Measurements from ENCODE around the gene IRF4. TPM values are rescaled to one million over a fixed set of nuclear protein-coding genes. Genes with fewer than 3 reads are reported as not detected.
A peak's percentile ranks its signal among the peaks of the same experiment; 100 is the strongest.

IRF4 gene
- total and polyA plus RNA-seq, 3 experiments from 2014 or later: 3.4 to 703 (median 700) TPM

GRCh38 chr6:431504-431903 is 40.0 kb downstream of the IRF4 start:
- no peaks in the 10 kb centered on the region for H3K9me3 ChIP-seq (ENCODE audit: low read length)
- H3K27me3 ChIP-seq (ENCODE audit: insufficient read depth, low read length, poor library complexity, severe bottlenecking): no peaks in the 10 kb centered on the region
- H3K4me3 ChIP-seq (ENCODE audit: low read length): no peak overlapping the region
- CTCF ChIA-PET: no interaction called here
- H3K36me3 ChIP-seq (ENCODE audit: insufficient read depth, low read length): no peaks in the 10 kb centered on the region
- DNase-seq: no peak
- POLR2A ChIA-PET: no interaction called here
- H3K4me1 ChIP-seq (ENCODE audit: insufficient read depth, low read length): peaks cover 11% of the 10 kb centered on the region
- peaks cover 0 to 2% of the 10 kb centered on the region in 2 donors for H3K27me3 Mint-ChIP-seq
- peaks cover 28 to 47% (median 44%) of the 10 kb centered on the region in 3 donors for H3K4me1 Mint-ChIP-seq
- H3K27ac Mint-ChIP-seq: peak overlapping the region in 1 of 8 donors; percentile 89
- H3K9me3 Mint-ChIP-seq: no peaks in the 10 kb centered on the region
- H3K4me3 Mint-ChIP-seq: no peak overlapping the region
- H3K36me3 Mint-ChIP-seq: no peaks in the 10 kb centered on the region
- H3K27ac ChIP-seq (ENCODE audit: low read depth, low read length): no peak overlapping the region

- peaks cover 0 to 2% of the 10 kb centered on the region in 2 donors for H3K27me3 Mint-ChIP-seq
- H3K4me1 Mint-ChIP-seq: peaks cover 28 to 47% (median 44%) of the 10 kb centered on the region in 3 donors
- peak in 1 of 5 donors; percentile 32 for DNase-seq
- H3K27ac ChIP-seq (ENCODE audit: low read depth, low read length): no peak overlapping the region
- peak overlapping the region in 1 of 7 donors; percentile 41 for H3K4me3 Mint-ChIP-seq
- ChIA-PET POLR2A (no interaction called here), CTCF (no interaction called here)
- H3K27me3 ChIP-seq (ENCODE audit: insufficient read depth, low read length, poor library complexity, severe bottlenecking): no peaks in the 10 kb centered on the region
- no peaks in the 10 kb centered on the region for H3K9me3 Mint-ChIP-seq
- no peaks in the 10 kb centered on the region for H3K36me3 Mint-ChIP-seq
- H3K27ac Mint-ChIP-seq: peak overlapping the region in 3 of 8 donors; percentile 29 to 47 (median 35)
- peaks cover 11% of the 10 kb centered on the region for H3K4me1 ChIP-seq (ENCODE audit: insufficient read depth, low read length)
- H3K9me3 ChIP-seq (ENCODE audit: low read length): no peaks in the 10 kb centered on the region
- H3K4me3 ChIP-seq (ENCODE audit: low read length): no peak overlapping the region
- H3K36me3 ChIP-seq (ENCODE audit: insufficient read depth, low read length): no peaks in the 10 kb centered on the region
These were observed 40.4 kb downstream of the IRF4 start for GRCh38 chr6:431986-432385.

- no peak overlapping the region for H3K4me3 ChIP-seq (ENCODE audit: low read length)
- H3K9me3 ChIP-seq (ENCODE audit: low read length): no peaks in the 10 kb centered on the region
- no peaks in the 10 kb centered on the region for H3K9me3 Mint-ChIP-seq
- H3K27me3 ChIP-seq (ENCODE audit: insufficient read depth, low read length, poor library complexity, severe bottlenecking): no peaks in the 10 kb centered on the region
- no peaks in the 10 kb centered on the region for H3K36me3 ChIP-seq (ENCODE audit: insufficient read depth, low read length)
- no peaks in the 10 kb centered on the region for H3K27me3 Mint-ChIP-seq
- H3K27ac ChIP-seq (ENCODE audit: low read depth, low read length): no peak overlapping the region
- no peak overlapping the region for H3K4me3 Mint-ChIP-seq
- CTCF ChIA-PET: interaction anchor here (1.4 to 1.9 kb wide), 3 partner anchors 11 to 27 kb away, joined by 3 to 4 read pairs (median 4); no protein-coding TSS in a partner anchor
- H3K4me1 ChIP-seq (ENCODE audit: insufficient read depth, low read length): peaks cover 11% of the 10 kb centered on the region
- H3K36me3 Mint-ChIP-seq: no peaks in the 10 kb centered on the region
- peak overlapping the region in 1 of 8 donors; percentile 54 for H3K27ac Mint-ChIP-seq
- POLR2A ChIA-PET: no interaction called here
- H3K4me1 Mint-ChIP-seq: peaks cover 26 to 42% (median 39%) of the 10 kb centered on the region in 3 donors
- no peak for DNase-seq
These were observed 42.6 kb downstream of the IRF4 start for GRCh38 chr6:434051-434705.

- CTCF ChIA-PET: interaction anchor here (1.4 kb wide), 1 partner anchor 9 kb away, joined by 4 read pairs; no protein-coding TSS in a partner anchor
- Mint-ChIP-seq H3K4me1 (peaks cover 19 to 33% (median 33%) of the 10 kb centered on the region in 3 donors), H3K27ac (peak overlapping the region in 1 of 8 donors; percentile 72), H3K36me3 (no peaks in the 10 kb centered on the region), H3K9me3 (no peaks in the 10 kb centered on the region), H3K4me3 (no peak overlapping the region), H3K27me3 (no peaks in the 10 kb centered on the region)
- H3K4me3 ChIP-seq (ENCODE audit: low read length): no peak overlapping the region
- POLR2A ChIA-PET: no interaction called here
- DNase-seq: no peak
- no peaks in the 10 kb centered on the region for H3K36me3 ChIP-seq (ENCODE audit: insufficient read depth, low read length)
- H3K4me1 ChIP-seq (ENCODE audit: insufficient read depth, low read length): peaks cover 11% of the 10 kb centered on the region
- no peaks in the 10 kb centered on the region for H3K27me3 ChIP-seq (ENCODE audit: insufficient read depth, low read length, poor library complexity, severe bottlenecking)
- no peaks in the 10 kb centered on the region for H3K9me3 ChIP-seq (ENCODE audit: low read length)
- no peak overlapping the region for H3K27ac ChIP-seq (ENCODE audit: low read depth, low read length)
These were observed 44.1 kb downstream of the IRF4 start for GRCh38 chr6:435441-436307.

- H3K27me3 Mint-ChIP-seq: no peaks in the 10 kb centered on the region
- H3K36me3 Mint-ChIP-seq: no peaks in the 10 kb centered on the region
- Histone ChIP-seq H3K27ac (ENCODE audit: low read depth, low read length) (no peak overlapping the region), H3K9me3 (ENCODE audit: low read length) (no peaks in the 10 kb centered on the region), H3K27me3 (ENCODE audit: insufficient read depth, low read length, poor library complexity, severe bottlenecking) (no peaks in the 10 kb centered on the region), H3K36me3 (ENCODE audit: insufficient read depth, low read length) (no peaks in the 10 kb centered on the region), H3K4me1 (ENCODE audit: insufficient read depth, low read length) (peaks cover 11% of the 10 kb centered on the region), H3K4me3 (ENCODE audit: low read length) (no peak overlapping the region)
- H3K27ac Mint-ChIP-seq: no peak overlapping the region
- CTCF ChIA-PET: interaction anchor here (1.2 kb wide), 1 partner anchor 9 kb away, joined by 3 read pairs; no protein-coding TSS in a partner anchor
- no peak for DNase-seq
- peaks cover 17 to 28% (median 28%) of the 10 kb centered on the region in 3 donors for H3K4me1 Mint-ChIP-seq
- no peak overlapping the region for H3K4me3 Mint-ChIP-seq
- POLR2A ChIA-PET: no interaction called here
- H3K9me3 Mint-ChIP-seq: no peaks in the 10 kb centered on the region
These were observed 44.9 kb downstream of the IRF4 start for GRCh38 chr6:436308-437036.

- Mint-ChIP-seq H3K9me3 (no peaks in the 10 kb centered on the region), H3K27me3 (no peaks in the 10 kb centered on the region), H3K27ac (no peak overlapping the region), H3K4me1 (peaks cover 12 to 23% (median 22%) of the 10 kb centered on the region in 3 donors), H3K4me3 (no peak overlapping the region), H3K36me3 (no peaks in the 10 kb centered on the region)
- CTCF ChIA-PET: interaction anchor here (1.2 kb wide), 1 partner anchor 8 kb away, joined by 3 read pairs; no protein-coding TSS in a partner anchor
- Histone ChIP-seq H3K4me3 (ENCODE audit: low read length) (no peak overlapping the region), H3K9me3 (ENCODE audit: low read length) (no peaks in the 10 kb centered on the region), H3K4me1 (ENCODE audit: insufficient read depth, low read length) (peaks cover 6% of the 10 kb centered on the region), H3K27ac (ENCODE audit: low read depth, low read length) (no peak overlapping the region), H3K27me3 (ENCODE audit: insufficient read depth, low read length, poor library complexity, severe bottlenecking) (no peaks in the 10 kb centered on the region), H3K36me3 (ENCODE audit: insufficient read depth, low read length) (no peaks in the 10 kb centered on the region)
- no peak for DNase-seq
- POLR2A ChIA-PET: no interaction called here
These were observed 45.5 kb downstream of the IRF4 start for GRCh38 chr6:437037-437392.

GRCh38 chr6:438634-439170 is 47.1 kb downstream of the IRF4 start:
- ChIA-PET CTCF (interaction anchor here (1.2 kb wide), 1 partner anchor 23 kb away, joined by 3 read pairs; no protein-coding TSS in a partner anchor), POLR2A (no interaction called here)
- H3K27ac Mint-ChIP-seq: peak overlapping the region in 1 of 8 donors; percentile 14
- no peaks in the 10 kb centered on the region for H3K9me3 ChIP-seq (ENCODE audit: low read length)
- no peak overlapping the region for H3K4me3 ChIP-seq (ENCODE audit: low read length)
- H3K4me3 Mint-ChIP-seq: no peak overlapping the region
- H3K36me3 ChIP-seq (ENCODE audit: insufficient read depth, low read length): no peaks in the 10 kb centered on the region
- H3K27me3 ChIP-seq (ENCODE audit: insufficient read depth, low read length, poor library complexity, severe bottlenecking): no peaks in the 10 kb centered on the region
- no peaks in the 10 kb centered on the region for H3K9me3 Mint-ChIP-seq
- H3K4me1 ChIP-seq (ENCODE audit: insufficient read depth, low read length): peaks cover under 1% of the 10 kb centered on the region
- no peak overlapping the region for H3K27ac ChIP-seq (ENCODE audit: low read depth, low read length)
- peaks cover 0 to 2% of the 10 kb centered on the region in 2 donors for H3K27me3 Mint-ChIP-seq
- no peak for DNase-seq
- H3K36me3 Mint-ChIP-seq: no peaks in the 10 kb centered on the region
- peaks cover 8 to 12% (median 10%) of the 10 kb centered on the region in 3 donors for H3K4me1 Mint-ChIP-seq

Data from CD8-positive, alpha-beta memory T cell (primary cell).